NCI-H2029 (cell line): ENCODE data around the gene CSPG4.
A peak's percentile ranks its signal among the peaks of the same experiment; 100 is the strongest.
"Not testable (repeated sequence)": the region's sequence is repeated elsewhere in the genome, so short reads cannot be mapped to it uniquely, and the experiment has no call there.

Experiments
- DNase-seq: peaks from one replicate; lab custom pipeline; 2025; lab: John Stamatoyannopoulos, UW

CSPG4 gene

DNA sequence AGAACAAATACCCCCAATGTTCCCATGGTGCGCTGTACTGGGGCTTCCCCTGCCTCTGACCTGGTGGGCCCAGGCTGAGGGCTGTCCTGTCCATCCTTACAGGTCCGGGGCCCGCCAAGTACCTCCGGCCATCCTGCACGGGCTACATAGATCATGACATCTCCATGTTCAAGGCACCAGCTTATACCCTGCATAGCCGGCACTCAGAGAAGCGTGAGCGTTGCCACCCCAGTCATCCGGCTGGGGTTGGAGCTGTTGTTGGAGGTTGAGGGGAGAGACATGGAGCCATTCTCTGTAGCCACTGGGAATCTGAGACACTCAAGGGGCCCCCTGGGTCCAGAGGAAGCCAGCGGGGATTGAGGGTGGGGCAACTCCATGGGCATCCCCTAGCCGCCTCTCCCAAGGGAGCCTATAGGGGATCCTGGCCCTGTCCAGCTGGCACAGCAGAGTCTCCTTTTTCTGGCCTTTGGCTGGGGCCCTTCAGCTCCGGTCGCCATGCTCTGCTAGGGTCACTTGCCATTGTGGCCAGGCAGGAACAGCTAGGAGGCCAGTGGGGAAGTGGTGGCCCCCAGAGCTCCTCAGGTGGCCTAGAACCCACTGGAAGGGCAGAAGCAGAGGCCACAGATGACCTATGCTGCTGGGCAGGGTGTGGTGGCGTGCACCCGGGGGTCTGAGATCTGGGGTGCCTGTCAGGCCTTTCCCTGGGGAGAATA lies 12.5 kb upstream of the CSPG4 start:
- DNase-seq = no peak

DNA sequence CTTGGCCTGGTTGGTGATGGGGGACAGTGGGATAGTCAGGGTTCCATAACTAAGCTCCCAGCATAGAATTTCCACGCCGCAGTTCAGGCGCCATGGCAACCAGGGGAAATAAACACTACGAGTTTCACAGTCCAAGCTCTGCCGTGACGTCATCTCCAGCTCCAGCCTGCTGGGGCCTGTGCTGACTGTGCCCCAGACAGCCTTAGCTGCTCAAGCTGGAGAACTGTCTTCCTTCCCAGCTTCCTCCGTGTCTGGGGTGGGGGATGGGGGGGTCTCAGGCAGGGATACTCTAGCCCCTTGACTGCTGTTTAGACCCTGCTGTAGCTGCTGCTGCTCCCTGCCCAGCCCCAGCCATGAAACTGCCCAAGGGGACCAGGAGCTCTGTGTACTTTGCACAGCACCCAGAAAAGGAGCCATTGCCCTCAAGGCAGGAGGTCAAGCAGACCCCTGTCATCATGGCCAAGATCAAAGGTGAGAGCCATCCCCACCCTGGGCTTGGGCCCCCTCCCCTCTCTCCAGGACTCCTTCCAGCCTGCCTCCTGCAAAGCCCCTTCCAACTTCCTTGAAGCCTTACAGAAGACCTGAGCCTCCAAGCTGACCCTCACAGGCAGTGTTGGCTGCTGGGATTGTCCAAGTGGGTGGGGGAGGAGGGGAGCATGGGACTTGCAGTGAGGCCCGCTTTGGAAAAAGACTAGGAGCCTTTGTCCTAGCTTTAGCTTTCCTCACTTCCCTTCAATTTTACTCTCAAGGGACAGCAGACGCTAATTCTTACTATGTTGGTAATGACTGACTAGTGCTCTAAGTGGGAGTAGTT lies 11.4 kb upstream of the CSPG4 start:
- peak; percentile 84 for DNase-seq

DNA sequence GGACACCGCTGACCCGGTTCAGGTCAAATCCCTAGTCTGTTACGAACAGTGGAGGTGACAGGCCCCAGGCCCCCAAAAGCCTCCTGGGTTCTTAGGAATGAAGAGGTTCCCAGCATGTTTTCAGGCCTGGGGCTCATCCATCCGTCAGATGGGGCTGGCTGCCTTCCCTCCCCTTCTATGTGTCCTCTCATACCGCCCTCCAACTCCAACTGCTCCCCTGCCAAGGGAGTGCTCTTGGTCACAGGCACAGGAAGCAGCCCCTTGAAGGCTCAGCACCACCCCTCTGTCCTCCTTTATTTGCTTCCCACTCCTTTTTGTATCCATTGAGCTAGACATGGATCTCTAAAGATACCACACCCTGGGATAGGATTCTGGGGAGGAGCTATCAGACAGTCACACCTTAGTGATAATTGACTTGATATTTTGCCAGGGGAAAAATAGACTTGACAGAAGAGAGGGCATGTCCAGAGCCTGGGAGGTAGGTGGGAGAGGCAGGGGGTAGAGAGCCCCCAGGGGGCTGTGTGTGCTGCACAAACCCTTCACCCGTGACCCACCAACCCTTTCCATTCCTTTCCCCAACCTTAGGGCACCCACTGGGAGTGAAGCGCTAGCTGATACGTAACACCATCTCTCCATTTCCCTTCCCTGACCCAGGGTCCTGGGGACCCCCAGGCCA lies 10.7 kb upstream of the CSPG4 start:
- peak; percentile 80 for DNase-seq

GRCh38 chr15:75721923-75722870 lies 9.5 kb upstream of the CSPG4 start:
- DNase-seq = no peak

GRCh38 chr15:75721480-75721922 lies 8.9 kb upstream of the CSPG4 start:
- DNase-seq = no peak

- DNase-seq = peak; percentile 66
These were observed 8.3 kb upstream of the CSPG4 start for GRCh38 chr15:75720787-75721479.

DNA sequence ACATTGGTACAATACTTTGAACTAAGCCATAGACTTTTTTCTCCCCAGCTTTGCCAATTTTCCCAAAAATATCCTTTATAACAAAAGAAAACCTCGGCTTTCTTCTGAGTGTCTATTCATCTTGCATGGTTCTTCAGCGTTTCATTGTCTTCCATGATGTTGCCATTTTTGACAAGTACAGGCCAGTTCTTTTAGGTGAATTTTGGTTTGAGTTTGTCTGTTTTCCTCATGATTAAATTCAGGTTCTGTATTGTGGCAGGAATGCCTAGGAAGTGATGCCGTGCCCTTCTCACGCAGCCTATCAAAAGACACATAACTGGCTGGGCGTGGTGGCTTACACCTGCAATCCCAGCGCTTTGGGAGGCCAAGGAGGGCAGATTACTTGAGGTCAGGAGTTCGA lies 7.6 kb upstream of the CSPG4 start:
- no peak for DNase-seq

DNA sequence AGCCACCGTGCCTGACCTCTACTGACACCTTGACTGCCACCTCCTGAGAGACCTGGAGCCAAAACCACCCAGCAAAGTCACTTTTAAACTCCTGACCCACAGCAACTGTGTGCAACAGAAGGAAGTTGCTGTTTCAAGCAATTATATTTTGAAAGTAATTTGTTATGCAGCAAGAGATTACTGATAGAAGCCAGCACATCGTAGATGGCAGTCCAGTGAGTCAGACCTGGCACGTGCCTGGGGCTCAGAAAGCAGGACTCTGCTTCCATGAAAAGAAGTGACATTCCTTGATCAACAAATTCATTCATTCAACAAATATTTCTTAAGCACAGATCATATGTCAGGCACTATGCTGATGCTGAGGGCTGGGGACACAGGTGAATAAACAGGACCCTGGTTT lies 5.7 kb upstream of the CSPG4 start:
- no peak for DNase-seq

- DNase-seq = not testable (repeated sequence)
These were observed 4.4 kb upstream of the CSPG4 start for GRCh38 chr15:75717001-75717400.

DNA sequence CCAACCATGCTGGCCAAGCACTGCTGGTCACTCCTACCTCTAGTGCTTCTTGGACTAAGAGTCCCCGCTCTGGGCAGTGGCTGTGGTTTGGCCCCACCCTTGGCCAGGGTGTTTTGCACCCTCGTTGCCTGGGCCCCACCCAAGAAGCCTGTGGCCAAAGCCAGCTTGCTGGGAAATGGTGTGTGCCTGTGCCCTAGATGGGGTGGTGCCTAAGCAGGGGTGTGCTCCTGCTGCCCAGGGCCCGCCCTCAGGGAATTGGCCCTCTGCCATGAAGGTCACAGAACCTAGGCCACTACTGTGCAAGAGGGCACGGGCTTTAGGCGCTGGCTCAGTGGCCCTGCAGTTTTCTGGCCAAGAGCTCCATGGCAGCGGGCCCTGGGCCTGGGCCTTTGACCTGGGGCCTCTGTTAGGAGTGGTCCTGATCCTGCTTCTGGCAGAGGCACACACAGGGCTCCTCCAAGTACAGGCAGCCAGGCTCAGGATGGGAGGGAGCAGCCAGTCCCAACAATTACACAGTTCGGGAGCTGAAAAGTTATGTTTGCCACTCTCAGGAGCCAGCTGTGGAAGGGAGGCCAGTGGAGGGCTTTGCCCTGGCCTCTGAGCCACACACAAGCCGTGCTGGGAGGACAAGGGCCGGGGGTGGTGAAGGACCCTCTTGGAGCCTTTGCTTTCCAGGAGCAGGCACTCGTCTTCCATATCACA lies 3.8 kb upstream of the CSPG4 start:
- not testable (repeated sequence) for DNase-seq

GRCh38 chr15:75715312-75715832 lies 2.7 kb upstream of the CSPG4 start:
- DNase-seq = not testable (repeated sequence)

DNA sequence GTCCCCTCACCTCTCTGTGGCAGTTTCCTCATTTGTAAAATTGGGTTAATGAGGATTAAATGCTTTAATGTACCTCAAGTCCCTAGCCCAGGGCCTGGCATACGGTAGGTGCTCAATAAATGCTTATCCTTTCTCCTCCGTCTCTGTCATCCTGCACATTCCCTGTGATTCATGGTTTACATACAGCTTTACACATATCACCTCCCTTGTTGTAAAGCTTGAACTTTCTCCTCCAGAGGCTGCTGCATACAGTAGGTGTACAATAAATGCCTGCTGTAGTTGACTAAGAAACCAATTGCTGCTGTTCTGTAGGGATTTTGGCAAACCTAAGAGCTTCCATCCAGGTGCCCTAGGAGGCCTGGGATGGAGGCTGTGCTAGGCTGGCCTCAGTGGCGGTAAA lies 1.5 kb upstream of the CSPG4 start:
- DNase-seq = no peak

- DNase-seq = peak; percentile 38
These were observed 769 bp upstream of the CSPG4 start for GRCh38 chr15:75713338-75713895.

- not testable (repeated sequence) for DNase-seq
These were observed 1.2 kb downstream of the CSPG4 start for GRCh38 chr15:75711495-75711894.

DNA sequence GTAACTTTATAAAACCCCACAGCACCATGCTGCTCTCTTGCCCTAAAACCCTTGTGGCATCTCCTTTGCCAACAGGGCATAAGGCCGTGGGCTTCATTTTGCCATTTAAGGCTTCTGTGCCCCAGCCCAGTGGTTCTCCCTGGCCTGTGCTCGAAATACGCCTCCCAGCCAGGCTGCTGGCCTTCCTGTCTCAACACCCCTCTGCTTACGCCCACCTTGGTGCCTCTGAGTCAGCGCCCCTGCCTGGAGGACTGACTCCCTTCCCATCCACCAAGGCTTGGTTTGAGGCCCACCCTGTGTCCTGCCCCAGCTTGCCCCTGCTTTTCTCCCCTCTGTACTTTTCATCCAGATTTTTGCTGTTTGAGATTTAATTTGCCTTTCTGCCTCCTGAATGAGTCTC lies 1.8 kb downstream of the CSPG4 start:
- DNase-seq = not testable (repeated sequence)

- DNase-seq = not testable (repeated sequence)
These were observed 3.2 kb downstream of the CSPG4 start for GRCh38 chr15:75709458-75709857.

- DNase-seq = no peak
These were observed 6.0 kb downstream of the CSPG4 start for GRCh38 chr15:75706682-75706954.

DNA sequence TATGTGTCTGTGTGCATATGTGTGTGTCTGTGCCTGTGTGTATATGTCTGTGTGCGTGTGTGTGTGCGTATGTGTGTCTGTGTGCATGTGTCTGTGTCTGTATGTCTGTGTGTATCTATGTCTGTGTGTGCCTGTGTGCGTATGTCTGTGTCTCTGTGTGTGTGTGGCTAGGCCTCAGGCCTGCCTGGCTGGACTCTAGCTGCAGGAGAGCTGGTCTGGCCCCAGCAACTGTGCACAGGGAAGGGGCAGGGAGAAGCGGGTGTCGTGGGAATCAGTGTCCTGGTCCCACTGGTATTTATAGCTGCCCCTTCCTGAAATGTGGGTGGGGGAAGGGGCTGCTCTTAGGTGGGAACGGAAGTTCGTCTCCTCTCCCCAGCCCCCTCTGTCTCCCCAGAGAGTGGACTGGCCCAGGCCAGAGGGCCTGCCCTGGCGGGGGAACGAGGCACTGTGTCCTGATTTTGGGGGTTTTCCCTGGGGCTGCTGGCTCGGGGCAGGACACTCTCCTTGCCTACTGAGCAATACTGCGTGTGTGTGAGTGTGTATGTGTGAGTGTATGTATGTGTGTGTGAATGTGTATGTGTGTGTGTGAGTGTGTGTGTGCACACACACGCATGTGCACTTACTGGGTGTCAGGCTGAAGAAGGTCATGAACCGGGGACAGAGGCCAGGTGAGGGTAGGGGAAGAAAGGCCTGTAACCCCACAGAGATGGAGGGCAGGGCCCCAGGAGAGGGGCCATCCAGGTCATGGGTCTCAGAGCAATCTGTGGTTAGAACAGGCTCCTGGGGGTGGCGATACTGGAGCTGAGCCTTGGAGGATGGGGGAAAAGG lies 6.6 kb downstream of the CSPG4 start:
- DNase-seq = no peak

GRCh38 chr15:75705375-75705774 lies 7.3 kb downstream of the CSPG4 start:
- DNase-seq = not testable (repeated sequence)
